GM08714 (cell line): ENCODE measurements around the gene HNRNPAB.

Source experiments
- H3K4me3 ChIP-seq: fragments of 200-500 bp; sonication (Bioruptor generic); 2 replicates; pipeline ENCODE4 v1.5.1; 2014; ENCODE audit warnings: mild to moderate bottlenecking, low read length, inconsistent platforms
- ZNF274 ChIP-seq: IDR thresholded peaks from 2 replicates; pipeline ENCODE4 v1.6.1; 2012; ENCODE audit warnings: mild to moderate bottlenecking, low read depth, low read length

The HNRNPAB gene

DNA sequence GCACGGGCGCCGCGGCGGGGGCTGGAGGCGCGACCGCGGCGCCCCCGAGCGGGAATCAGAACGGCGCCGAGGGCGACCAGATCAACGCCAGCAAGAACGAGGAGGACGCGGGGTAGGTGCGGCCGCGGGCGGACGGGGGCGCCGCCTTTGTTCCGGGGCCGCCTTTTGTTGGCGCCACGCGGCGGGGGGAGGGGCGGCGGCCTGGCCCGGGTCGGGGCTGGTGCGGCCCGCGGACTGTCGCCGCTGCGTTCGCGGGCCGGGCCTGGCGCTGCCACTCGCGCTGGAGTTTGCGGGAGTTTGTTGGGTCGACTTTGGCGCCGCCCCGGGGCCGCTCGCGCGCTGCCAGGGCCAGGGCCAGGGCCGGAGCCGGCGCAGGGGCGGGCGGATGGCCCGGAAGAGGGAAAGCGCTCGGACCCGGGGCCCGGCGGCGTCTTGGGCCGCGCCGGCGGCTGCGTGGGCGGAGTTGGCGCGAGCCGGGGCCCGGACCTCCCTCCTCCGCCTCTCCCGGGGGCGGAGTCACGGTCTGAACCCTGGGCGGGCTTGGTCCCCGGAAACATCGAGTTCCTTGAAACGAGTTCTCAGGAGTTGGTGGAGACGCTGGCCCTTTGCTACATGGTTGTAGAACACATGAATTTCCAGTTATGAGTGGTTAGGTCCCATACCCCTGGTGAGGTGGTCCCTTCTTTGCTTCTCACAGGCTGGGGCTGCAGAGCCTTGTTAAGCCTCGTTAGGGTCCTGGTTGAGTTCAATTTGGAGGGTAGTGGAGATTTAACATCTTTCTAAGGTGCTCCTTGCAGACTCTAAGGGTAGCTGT, 809 bp downstream of the HNRNPAB start:
- no peak for TF ChIP-seq ZNF274
- H3K4me3 ChIP-seq = peak overlapping the region; percentile 99

- peak overlapping the region; percentile 99 for H3K4me3 ChIP-seq
- TF ChIP-seq ZNF274 = no peak
These were observed 1.4 kb downstream of the HNRNPAB start for GRCh38 chr5:178205749-178206047.

DNA sequence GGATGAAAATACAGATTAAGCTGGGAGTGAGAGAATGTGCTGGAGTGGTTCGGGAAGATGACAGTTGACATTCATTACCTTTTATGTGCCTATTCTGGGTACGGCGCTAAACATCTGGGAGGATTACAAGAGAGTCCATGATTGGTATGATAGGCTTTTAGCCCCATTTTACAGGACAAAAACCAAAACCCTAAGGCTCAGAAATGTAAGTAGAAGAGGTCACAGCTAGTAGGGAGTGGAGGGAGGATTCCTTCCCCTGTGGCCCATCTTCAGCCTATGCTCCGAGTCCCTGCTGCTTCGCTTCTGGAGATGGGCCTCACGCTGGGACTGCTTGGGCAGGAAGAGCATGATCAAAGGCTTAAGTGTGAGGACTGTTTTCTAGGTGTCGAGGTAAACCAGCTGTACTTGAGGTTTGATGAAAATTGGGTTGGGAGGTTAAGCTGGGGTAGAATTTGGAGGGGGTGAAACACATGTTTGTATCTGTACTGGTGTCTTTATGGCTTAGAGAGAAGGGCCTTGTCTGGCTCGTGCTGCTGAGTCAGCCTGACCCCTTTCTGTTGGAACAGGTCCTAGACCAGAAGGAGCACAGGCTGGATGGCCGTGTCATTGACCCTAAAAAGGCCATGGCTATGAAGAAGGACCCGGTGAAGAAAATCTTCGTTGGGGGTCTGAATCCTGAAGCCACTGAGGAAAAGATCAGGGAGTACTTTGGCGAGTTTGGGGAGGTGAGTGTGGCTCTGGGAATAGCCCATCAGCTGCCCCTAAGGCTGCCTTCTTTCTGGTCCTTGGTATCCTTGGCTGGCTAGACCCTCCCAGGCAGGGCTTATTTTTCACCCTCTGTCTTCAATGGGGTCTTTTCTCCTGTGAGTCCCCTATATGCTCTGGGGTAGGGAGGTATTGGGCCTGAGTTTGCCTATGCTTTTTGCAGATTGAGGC, 2.1 kb downstream of the HNRNPAB start:
- TF ChIP-seq ZNF274 = no peak
- H3K4me3 ChIP-seq = peak overlapping the region; percentile 99

GRCh38 chr5:178207183-178207916, 3.0 kb downstream of the HNRNPAB start:
- H3K4me3 ChIP-seq = no peak overlapping the region
- TF ChIP-seq ZNF274 = no peak

GRCh38 chr5:178207917-178208280, 3.6 kb downstream of the HNRNPAB start:
- TF ChIP-seq ZNF274 = no peak

GRCh38 chr5:178208540-178209227, 4.4 kb downstream of the HNRNPAB start:
- no peak overlapping the region for H3K4me3 ChIP-seq
- no peak for TF ChIP-seq ZNF274

More at GRCh38 chr5:178207917-178208280, 3.6 kb downstream of the HNRNPAB start:
- no peak overlapping the region for H3K4me3 ChIP-seq

DNA sequence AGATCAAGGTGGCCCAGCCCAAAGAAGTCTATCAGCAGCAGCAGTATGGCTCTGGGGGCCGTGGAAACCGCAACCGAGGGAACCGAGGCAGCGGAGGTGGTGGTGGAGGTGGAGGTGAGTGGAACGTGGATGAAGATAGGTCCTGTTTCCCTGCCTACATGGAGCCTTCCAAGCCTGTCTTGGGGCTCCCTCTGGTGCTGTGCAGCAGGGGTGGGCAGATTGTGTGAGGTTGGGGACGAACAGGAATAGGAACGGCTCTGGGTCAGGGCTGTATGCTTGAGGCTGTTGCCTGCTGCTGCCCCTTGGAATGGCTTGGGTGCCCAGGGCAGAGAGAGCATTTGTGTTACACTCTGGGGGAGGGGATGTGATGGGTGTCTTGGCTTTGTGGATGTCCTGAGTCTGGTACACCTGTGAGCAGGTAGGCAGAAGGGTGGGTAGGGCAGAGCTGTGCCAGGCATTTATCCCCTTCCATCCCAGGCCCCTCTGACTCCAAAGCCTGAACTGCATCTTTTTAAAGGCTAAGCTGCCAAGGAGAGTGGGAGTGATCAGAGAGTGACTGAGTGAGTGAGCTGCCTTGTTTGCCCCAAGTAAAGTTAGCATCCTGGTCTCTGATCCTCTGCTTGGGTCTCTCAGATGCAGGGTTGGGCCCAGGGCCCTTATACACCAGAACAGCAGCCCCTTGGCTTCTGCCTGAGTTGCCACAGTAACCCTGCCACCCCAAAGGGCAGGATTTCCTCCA, 5.2 kb downstream of the HNRNPAB start:
- no peak overlapping the region for H3K4me3 ChIP-seq
- TF ChIP-seq ZNF274 = no peak

DNA sequence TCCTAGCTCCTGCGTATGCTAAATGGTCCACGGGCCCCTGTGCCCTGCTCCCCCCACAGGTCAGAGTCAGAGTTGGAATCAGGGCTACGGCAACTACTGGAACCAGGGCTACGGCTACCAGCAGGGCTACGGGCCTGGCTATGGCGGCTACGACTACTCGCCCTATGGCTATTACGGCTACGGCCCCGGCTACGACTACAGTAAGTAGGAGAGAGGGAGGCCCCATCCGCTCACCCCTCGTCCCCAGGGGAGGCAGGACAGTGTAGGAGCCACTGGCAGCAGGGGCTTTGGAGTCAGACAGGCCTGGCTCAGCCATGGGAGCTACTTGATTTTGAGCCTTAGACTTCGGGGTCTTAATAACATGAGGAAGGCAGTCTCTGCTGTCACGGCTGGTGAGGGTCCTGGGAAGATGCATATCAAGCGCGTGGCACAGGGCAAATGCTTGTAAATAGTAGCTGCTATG, 5.8 kb downstream of the HNRNPAB start:
- H3K4me3 ChIP-seq = no peak overlapping the region
- no peak for TF ChIP-seq ZNF274

GRCh38 chr5:178210686-178211085, 6.4 kb downstream of the HNRNPAB start:
- no peak for TF ChIP-seq ZNF274
- H3K4me3 ChIP-seq = no peak overlapping the region

DNA sequence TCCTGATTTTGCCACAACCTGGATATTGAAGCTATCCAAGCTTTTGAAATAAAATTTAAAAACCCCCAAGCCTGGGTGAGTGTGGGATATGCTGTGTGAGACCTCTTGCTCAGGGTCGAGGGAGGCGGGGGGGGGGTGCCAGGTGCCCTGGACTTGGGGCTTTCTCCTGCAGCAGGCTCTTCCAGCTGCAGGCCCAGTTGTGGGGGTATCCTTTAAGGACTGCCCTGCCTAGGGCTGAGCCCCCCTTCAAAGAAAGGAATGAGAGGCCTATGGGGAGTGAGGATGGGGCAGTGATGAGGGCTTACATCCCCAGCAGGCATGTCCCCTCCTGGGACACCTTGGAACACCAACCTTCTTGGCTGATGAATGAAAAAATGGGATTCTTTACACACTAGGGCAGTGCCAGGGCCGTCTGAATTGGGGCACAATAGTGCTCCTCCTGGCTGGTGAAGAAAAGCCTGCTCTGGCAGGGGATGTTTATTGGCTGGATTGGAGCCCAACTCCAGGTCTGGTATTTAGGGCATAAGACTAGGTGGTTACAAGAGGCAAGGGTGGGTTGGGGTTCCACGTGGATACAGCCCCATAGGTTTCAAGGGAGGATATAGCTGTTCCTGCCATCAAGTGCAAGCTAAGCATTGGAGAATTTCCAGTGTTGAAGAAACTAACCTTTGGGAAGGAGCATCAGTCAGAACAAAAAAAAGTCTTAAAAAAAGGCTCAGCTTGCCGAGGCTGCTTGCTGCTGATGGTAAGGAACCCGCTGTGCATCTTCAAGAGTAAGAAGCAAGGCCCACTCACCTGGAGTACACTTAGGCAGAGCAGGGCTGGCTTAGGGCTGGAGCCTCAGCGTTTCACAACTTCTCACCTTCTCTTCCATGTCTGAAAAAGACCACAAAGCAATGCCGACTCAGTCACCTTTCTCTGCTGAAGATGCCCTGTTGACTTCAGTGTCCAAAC, 7.0 kb downstream of the HNRNPAB start:
- H3K4me3 ChIP-seq = no peak overlapping the region
- TF ChIP-seq ZNF274 = no peak

DNA sequence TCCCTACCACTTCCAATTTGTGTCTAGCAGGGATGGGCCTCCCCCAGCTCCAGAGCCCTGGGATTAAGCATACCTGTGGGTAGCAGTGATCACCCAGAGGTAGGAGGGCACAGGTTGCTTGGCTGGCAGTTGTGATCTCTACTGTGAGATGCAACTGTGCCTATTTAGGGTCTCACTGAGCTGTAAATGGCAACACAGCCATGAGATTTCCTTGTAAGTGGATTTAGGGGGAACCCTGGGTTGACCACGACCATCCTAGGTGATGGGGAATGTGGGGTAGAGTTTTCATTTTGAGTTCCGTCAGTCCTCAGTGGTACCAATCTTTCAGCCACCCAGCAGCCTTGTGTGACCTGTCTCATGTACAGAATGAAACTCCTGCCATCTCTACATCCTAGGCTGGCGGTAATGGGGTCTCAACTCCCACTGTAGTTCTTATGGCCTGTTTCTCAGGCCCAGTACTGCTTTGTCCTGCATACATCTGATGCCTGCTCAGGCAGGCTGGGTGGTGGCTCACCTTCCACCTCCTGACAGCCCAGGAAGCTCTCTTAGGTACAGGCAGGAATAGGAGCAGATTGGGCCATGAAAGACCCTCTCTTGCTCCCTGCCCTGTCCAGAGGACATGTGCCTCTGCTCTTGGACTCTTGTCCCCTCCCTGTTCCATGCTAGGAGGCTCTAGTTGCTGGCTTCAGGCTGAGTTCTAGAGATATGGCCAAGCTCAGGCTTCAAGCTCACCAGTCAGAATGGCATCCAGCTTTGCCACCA, 8.1 kb downstream of the HNRNPAB start:
- TF ChIP-seq ZNF274 = no peak
- H3K4me3 ChIP-seq = no peak overlapping the region

- no peak overlapping the region for H3K4me3 ChIP-seq
- TF ChIP-seq ZNF274 = no peak
These were observed 8.7 kb downstream of the HNRNPAB start for GRCh38 chr5:178213003-178213461.
